HTR-8/SVneo (cell line): Measurements from ENCODE around the gene ADAMTS2.

ENCODE experiments used
- DNase-seq: peaks from one replicate; pipeline ENCODE4 v3.0.0; 2011; ENCODE audit warnings: low spot score, mixed read lengths; ENCODE audit not compliant: insufficient read length
- FAIRE-seq: peaks from 2 replicates; lab custom pipeline; 2011; peaks lifted over from hg19 to GRCh38; lab: Jason Lieb, UNC

The ADAMTS2 gene

GRCh38 chr5:179171816-179172745, 173.2 kb downstream of the ADAMTS2 start:
- no peak for DNase-seq
- FAIRE-seq: no peak

- FAIRE-seq (no peak), DNase-seq (no peak)
Observed at GRCh38 chr5:179171251-179171815, 173.9 kb downstream of the ADAMTS2 start.

DNA sequence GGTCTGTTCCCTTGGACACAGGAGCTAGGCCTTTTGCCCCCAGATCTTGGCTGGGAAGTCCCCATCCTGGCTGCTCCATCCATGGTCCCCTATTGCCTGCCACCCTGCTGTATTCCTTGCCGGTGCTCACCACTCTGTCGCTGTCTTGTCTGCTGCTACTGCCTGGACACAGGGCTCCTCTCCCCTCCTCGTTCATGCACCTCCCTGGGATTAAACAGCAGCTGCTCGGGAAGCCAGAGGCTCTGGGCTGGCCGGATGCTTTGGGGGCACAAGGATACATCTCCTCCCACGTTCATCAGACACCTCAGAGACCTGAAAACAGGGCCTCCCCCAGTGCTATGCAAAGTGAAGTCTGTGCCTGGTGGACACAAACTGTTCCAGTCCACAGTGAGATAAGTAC, 174.7 kb downstream of the ADAMTS2 start:
- DNase-seq (no peak), FAIRE-seq (no peak)

- DNase-seq: no peak
- no peak for FAIRE-seq
Observed at GRCh38 chr5:179169836-179170235, 175.4 kb downstream of the ADAMTS2 start.

DNA sequence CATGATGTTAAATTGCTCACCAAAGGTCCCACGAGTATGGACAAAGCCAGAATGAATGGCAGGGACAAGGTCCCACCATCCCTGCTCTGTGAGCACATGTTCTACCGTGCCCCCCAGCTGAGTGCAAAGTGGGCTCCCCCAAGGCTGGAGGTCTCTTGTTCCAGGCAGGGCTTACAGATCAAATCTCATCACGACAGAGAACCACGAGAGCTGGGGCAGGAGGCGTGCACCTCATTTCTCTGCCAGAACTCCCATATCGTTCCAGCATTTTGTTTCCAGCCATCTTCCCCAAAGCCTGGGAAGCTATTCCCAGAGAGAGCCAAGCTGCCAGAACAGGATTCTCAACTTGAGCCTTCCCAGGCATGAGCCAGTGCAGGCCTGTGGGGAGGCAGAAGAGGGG, 176.6 kb downstream of the ADAMTS2 start:
- no peak for FAIRE-seq
- DNase-seq: no peak

DNA sequence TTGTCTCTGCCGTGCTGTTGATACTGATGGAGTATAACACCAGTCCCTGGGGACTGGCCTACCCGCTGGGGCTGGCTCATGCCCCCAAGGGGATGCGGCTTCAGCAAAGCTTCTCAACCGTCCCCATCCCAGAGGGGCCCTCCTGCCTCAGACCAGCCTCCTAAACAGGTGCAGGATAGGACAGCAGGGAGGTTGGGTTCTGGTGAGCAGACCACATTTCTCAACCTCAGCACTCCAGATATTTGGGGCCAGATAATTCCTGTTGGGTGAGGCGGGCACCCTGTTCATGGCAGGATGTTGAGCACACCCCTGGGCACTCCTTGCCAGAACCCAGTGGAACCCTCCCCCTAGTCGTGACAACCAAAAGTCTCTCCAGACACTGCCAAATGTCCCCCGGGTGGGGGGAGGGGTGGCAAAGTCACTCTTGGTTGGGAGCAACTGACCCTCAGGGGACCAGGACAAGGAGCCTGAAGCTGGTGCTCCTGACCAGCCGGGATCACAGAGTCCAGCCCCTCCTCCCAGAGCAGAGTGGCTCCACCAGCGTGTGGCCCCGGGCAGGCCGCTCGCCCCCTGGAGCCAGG, 177.3 kb downstream of the ADAMTS2 start:
- FAIRE-seq (no peak), DNase-seq (no peak)

GRCh38 chr5:179166886-179167841, 178.1 kb downstream of the ADAMTS2 start:
- DNase-seq: peak; percentile 41

GRCh38 chr5:179166171-179166885, 178.9 kb downstream of the ADAMTS2 start:
- FAIRE-seq (no peak), DNase-seq (no peak)

More at GRCh38 chr5:179166886-179167841, 178.1 kb downstream of the ADAMTS2 start:
- no peak for FAIRE-seq

DNA sequence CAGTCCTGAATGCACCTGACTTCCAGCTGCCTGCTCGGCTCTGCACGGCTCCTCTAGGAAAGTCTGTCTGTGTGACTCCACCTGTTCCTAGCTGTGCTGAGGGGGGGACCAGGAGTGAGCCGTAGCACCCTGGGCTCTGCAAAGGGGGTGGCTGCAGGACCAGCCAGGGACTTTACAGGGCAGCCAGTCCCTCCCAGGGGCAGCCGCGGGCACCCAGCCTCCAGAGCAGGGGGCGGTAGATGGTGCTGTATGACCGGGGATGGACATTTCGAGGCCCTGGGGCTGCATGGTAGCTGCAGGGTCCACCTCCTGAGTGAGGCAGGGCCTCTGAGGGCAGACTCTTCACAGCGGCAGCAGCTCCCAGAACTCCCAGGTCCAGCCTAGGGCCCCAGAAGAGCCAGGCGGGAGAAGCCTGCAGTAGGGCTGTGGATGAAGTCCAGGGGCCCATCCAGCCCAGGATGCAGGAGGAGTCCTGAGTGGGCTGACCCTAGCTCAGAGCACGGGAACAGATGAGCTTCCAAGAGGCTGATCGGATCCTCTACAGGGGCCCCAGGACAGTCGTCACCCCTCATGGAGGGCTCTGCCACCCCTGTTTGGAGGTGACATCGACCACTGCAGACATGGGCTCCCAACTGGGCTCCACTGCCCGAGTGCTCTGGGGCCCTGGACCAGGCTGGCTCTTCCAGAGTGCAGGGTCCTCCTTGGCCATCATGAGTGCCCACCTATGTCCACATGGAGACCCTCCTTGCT, 179.7 kb downstream of the ADAMTS2 start:
- DNase-seq (no peak), FAIRE-seq (no peak)

DNA sequence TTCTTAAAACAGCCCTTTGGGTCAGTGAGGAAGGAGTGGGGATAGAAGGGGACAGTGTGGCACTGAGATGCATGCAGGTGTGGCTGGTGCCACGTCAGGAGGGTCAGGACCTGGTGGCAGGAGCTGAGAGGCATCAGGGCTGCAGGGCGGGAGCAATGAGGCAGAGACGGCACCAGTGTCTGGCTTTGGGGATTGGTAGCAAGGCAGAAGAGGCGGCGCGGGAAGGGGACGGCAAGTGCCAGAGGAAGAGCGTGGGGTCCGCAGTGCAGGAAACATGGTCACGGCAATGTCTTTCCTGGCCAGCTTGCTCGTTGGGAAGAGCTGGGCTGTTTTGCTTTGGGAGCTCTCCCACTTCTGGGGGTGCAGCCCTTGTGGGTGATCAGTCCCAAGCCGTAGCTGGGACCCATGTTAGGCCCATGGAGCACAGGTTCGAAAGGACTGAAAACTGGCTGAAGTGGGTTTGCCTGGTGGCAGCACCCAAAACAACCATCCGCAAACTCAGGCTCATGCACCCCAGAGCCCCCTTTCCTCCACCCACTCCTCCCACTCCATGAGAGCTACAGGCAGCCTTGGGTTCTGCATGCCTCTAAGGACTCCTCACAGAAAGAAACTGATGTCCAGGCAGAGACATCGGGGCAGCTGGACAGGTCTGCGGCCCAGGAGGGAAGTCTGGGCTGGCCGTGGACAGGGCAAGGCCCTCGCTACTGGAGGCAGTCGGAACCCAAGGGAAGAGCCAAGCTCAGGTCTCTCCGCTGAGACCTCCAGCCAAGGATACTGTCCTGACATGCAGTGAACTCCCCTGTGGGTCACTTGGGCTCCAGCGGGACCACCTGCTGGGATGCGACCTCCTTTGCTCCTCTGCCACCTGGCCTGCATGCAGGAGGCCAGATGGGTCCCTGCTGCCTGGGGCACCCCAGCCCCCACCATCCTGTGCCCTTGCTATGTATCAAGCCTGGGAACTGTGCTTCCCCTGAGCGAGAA, 180.6 kb downstream of the ADAMTS2 start:
- FAIRE-seq (no peak), DNase-seq (no peak)

- no peak for DNase-seq
- FAIRE-seq: no peak
Observed at GRCh38 chr5:179163236-179164155, 181.8 kb downstream of the ADAMTS2 start.

- no peak for DNase-seq
- no peak for FAIRE-seq
Observed at GRCh38 chr5:179162351-179163235, 182.7 kb downstream of the ADAMTS2 start.

DNA sequence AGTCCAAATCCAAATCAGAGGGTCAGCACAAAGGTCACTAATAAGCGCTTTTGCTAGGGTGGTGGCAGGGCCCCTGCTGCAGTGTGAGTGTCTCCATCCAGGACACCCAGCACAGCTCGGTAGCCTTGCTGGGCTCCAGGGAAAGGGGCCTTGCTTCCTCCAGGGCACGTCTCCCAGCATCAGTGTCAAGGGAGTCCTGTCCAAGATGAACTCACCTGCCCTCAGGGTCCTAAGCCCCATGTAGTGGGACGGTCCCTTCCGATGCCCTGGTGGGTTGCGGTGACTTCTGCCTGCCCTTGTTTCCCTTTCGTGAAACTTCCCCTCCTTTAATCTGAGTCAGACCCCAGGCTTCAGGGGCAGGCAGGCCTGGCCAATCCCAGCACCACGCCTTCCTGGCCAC, 183.4 kb downstream of the ADAMTS2 start:
- FAIRE-seq (no peak), DNase-seq (no peak)

GRCh38 chr5:179160584-179160983, 184.7 kb downstream of the ADAMTS2 start:
- FAIRE-seq (no peak), DNase-seq (no peak)

DNA sequence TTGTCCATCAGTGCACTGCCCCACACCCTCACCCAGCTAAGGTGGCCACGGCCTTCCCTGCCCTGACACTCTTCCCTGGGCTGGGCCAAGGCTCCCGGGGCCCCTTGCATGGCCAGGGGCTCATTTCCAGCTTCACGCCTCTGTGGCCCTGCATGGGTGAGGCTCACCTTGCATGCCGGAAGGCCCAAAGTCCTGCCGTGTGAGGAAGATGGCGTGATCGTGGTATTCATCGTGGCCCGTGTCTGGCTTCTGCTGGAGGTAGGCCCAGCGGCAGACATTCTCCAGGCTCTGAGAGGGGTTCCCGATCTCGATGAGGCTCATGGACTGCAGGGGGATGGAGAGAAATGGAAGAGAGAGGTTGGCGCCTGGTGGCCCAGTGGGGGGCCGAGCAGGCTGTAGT, 186.7 kb downstream of the ADAMTS2 start:
- DNase-seq (no peak), FAIRE-seq (no peak)
